ENCODE data around the gene RPS18. TPM values are rescaled to one million over a fixed set of nuclear protein-coding genes. Genes with fewer than 3 reads are reported as not detected.

RPS18 gene
- total RNA-seq, 2 experiments from 2014 or later, result 4,317 to 7,191 TPM

DNA sequence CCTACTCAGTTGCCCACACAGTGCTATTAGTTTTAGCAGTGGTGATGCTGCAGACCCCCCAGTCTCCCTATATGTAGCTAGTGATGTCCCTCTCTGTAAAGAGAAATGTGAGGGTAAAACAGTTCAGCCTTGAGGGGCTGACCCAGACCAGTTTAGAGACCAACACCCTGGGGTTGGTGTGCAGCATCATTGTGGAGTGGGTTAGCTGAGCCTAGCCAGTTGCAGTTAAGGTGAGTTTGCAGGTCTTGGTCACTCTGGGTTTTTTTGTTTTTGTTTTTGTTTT, 4.6 kb downstream of the RPS18 start:
- Histone ChIP-seq H3K4me1 (ENCODE audit: insufficient read depth, low read length, poor library complexity, severe bottlenecking) (peaks cover 58% of the 10 kb centered on the region), H3K4me2 (ENCODE audit: low read length) (peak overlapping the region; percentile 93), H2AFZ (ENCODE audit: low read length) (no peak overlapping the region), H4K20me1 (ENCODE audit: insufficient read depth, low read length) (peaks cover 31% of the 10 kb centered on the region), H3K36me3 (ENCODE audit: insufficient read depth, low read length) (peaks cover 89% of the 10 kb centered on the region), H3K9me3 (ENCODE audit: low read length) (no peaks in the 10 kb centered on the region), H3K4me3 (ENCODE audit: low read depth, low read length, poor library complexity, severe bottlenecking) (peak overlapping the region; percentile 97), H3K9me2 (ENCODE audit: insufficient read depth, low read length) (no peaks in the 10 kb centered on the region), H3K27ac (ENCODE audit: low read depth, low read length, poor library complexity, severe bottlenecking) (peak overlapping the region; percentile 93), H3K79me2 (ENCODE audit: insufficient read depth, low read depth, low read length) (peaks cover 42% of the 10 kb centered on the region)
- no TSS peak for BruUV-seq (replicated peaks)
- no peak for TF ChIP-seq EZH2phosphoT487 (IDR thresholded peaks at IDR 0.05; ENCODE audit: borderline replicate concordance, low read depth, low read length)
- TF ChIP-seq, protein P1, sequence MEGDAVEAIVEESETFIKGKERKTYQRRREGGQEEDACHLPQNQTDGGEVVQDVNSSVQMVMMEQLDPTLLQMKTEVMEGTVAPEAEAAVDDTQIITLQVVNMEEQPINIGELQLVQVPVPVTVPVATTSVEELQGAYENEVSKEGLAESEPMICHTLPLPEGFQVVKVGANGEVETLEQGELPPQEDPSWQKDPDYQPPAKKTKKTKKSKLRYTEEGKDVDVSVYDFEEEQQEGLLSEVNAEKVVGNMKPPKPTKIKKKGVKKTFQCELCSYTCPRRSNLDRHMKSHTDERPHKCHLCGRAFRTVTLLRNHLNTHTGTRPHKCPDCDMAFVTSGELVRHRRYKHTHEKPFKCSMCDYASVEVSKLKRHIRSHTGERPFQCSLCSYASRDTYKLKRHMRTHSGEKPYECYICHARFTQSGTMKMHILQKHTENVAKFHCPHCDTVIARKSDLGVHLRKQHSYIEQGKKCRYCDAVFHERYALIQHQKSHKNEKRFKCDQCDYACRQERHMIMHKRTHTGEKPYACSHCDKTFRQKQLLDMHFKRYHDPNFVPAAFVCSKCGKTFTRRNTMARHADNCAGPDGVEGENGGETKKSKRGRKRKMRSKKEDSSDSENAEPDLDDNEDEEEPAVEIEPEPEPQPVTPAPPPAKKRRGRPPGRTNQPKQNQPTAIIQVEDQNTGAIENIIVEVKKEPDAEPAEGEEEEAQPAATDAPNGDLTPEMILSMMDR (conservative IDR thresholded peaks at IDR 0.05; ENCODE audit: low read length), result no peak
- POLR2A ChIA-PET, result interaction anchor here (0.7 to 3.2 kb wide), 5 partner anchors 11 to 142 kb away, joined by 3 to 19 read pairs (median 4); partner anchors contain the start of genes CUTA, PFDN6, RING1 and WDR46
- DNase-seq (ENCODE audit: low spot score), result peak; percentile 20
- intact Hi-C loops (cut with micrococcal nuclease; ENCODE audit: unreplicated experiment), result loop anchor here (2.0 to 5.0 kb wide), 3 partner anchors 68 to 151 kb away; partner anchors contain the start of gene KIFC1
- CTCF ChIA-PET (ENCODE audit: unreplicated experiment), result interaction anchor here (2.7 kb wide), 1 partner anchor 23 kb away, joined by 12 read pairs; no protein-coding TSS in a partner anchor

DNA sequence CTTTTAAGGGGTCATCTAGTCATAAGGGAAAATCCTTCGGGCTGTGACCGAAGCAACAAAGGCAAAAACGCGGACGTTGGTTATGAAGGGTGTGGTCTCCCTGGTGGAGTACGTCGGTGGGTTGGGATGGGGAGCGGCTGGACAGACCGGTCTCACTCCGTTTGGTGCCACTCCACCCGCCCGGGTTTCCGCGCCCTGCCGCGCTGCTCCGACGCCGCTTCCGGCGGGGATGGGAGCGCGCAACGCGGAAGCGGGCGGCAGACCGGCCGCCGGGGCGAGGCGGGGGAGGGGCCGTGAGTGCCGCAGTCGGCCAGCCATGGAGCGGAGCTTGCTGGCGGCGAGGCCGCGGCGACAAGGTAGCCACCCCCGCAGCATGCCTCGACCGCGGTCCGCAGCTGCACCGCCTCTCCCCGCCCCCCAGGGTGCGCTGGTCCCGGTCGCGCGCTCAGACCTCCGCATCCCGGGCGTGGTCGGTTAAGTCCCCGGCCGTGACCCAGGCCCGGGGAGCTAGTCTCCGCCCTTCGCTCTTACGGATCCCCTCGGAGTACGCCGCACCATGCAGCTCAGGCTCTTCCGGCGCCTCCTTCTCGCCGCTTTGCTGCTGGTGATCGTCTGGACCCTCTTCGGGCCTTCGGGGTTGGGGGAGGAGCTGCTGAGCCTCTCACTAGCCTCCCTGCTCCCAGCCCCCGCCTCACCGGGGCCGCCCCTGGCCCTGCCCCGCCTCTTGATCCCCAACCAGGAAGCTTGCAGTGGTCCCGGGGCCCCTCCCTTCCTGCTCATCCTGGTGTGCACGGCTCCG, 5.2 kb downstream of the RPS18 start, which contains the start of gene B3GALT4:
Gene B3GALT4, plus strand, starts transcription at position 260 of the 799 bp plus-strand sequence. Its CDS starts 297 bp downstream, at position 557.
- intact Hi-C loops (cut with micrococcal nuclease; ENCODE audit: unreplicated experiment), result loop anchor here (2.0 to 5.0 kb wide), 3 partner anchors 68 to 150 kb away; partner anchors contain the start of gene KIFC1
- H3K4me2 ChIP-seq (ENCODE audit: low read length), result peak within 1 kb of the TSS; percentile 93
- H3K4me3 ChIP-seq (ENCODE audit: low read depth, low read length, poor library complexity, severe bottlenecking), result peak within 1 kb of the TSS; percentile 97
- peak within 1 kb of the TSS; percentile 9; the same call in 1 of the 2 replicates for H2AFZ ChIP-seq (ENCODE audit: low read length)
- H3K27ac ChIP-seq (ENCODE audit: low read depth, low read length, poor library complexity, severe bottlenecking), result peak within 1 kb of the TSS; percentile 93
- peaks cover 58% of the 10 kb centered on the region for H3K4me1 ChIP-seq (ENCODE audit: insufficient read depth, low read length, poor library complexity, severe bottlenecking)
- peak; percentile 83 for DNase-seq (ENCODE audit: low spot score)
- ChIA-PET POLR2A (interaction anchor here (0.5 to 3.2 kb wide), 7 partner anchors 10 to 149 kb away, joined by 3 to 19 read pairs (median 4); partner anchors contain the start of genes CUTA, PFDN6, RING1 and WDR46), CTCF (ENCODE audit: unreplicated experiment) (interaction anchor here (2.7 kb wide), 1 partner anchor 22 kb away, joined by 12 read pairs; no protein-coding TSS in a partner anchor)
- H3K9me2 ChIP-seq (ENCODE audit: insufficient read depth, low read length), result no peaks in the 10 kb centered on the region
- BruUV-seq (replicated peaks), result no TSS peak
- H4K20me1 ChIP-seq (ENCODE audit: insufficient read depth, low read length), result peaks cover 31% of the 10 kb centered on the region
- TF ChIP-seq, protein P1 (conservative IDR thresholded peaks at IDR 0.05; ENCODE audit: low read length), result peak; percentile 53
- no peak for TF ChIP-seq EZH2phosphoT487 (IDR thresholded peaks at IDR 0.05; ENCODE audit: borderline replicate concordance, low read depth, low read length)
- H3K79me2 ChIP-seq (ENCODE audit: insufficient read depth, low read depth, low read length), result peaks cover 39% of the 10 kb centered on the region
- no peaks in the 10 kb centered on the region for H3K9me3 ChIP-seq (ENCODE audit: low read length)
- peaks cover 92% of the 10 kb centered on the region for H3K36me3 ChIP-seq (ENCODE audit: insufficient read depth, low read length)
